CD14-positive monocyte (primary cell): ENCODE data around the gene SIGLEC8. TPM values are rescaled to one million over a fixed set of nuclear protein-coding genes. Genes with fewer than 3 reads are reported as not detected.

Source experiments
- DNase-seq, 3 donors: peaks; one replicate each; pipeline ENCODE4 v3.0.0-alpha.2; 2011 to 2022
- H2AFZ ChIP-seq: 2 replicates; pipeline ENCODE4 v1.6.0; 2012; ENCODE audit warnings: mild to moderate bottlenecking, low read depth, low read length, inconsistent platforms; ENCODE audit not compliant: insufficient read depth, poor library complexity, severe bottlenecking
- H3K27ac ChIP-seq, 2 donors: 1 replicate in 1 of 2; 2 replicates in 1 of 2; pipeline ENCODE4 v1.5.1; 2012 to 2013; ENCODE audit warnings: low read length in 2 of 2, control low read depth in 1 of 2, inconsistent platforms in 1 of 2, low read depth in 1 of 2, mild to moderate bottlenecking in 1 of 2
- H3K27me3 ChIP-seq, 2 donors: one replicate each; pipeline versions ENCODE4 v1.6.0 to v1.6.1; 2011 to 2013; ENCODE audit warnings: low read length in 2 of 2; ENCODE audit not compliant: control insufficient read depth in 2 of 2, insufficient read depth in 2 of 2
- H3K36me3 ChIP-seq, 2 donors: replicated peaks in 1 of 2; 1 replicate in 1 of 2; 2 replicates in 1 of 2; pipeline versions ENCODE4 v1.5.1 to v1.6.1; 2012 to 2013; ENCODE audit warnings: low read length in 2 of 2, control low read depth in 1 of 2, inconsistent platforms in 1 of 2, mild to moderate bottlenecking in 1 of 2; ENCODE audit not compliant: insufficient read depth in 2 of 2, control insufficient read depth in 1 of 2
- H3K4me1 ChIP-seq, 2 donors: 1 replicate in 1 of 2; 2 replicates in 1 of 2; pipeline versions ENCODE4 v1.5.1 to v1.6.1; 2012 to 2013; ENCODE audit warnings: low read length in 2 of 2, control low read depth in 1 of 2, inconsistent platforms in 1 of 2, mild to moderate bottlenecking in 1 of 2, moderate library complexity in 1 of 2; ENCODE audit not compliant: insufficient read depth in 2 of 2, control insufficient read depth in 1 of 2
- H3K4me2 ChIP-seq: replicated peaks from 2 replicates; pipeline ENCODE3; 2012; ENCODE audit warnings: low read length, moderate library complexity, mild to moderate bottlenecking; ENCODE audit not compliant: poor library complexity, severe bottlenecking; ENCODE audit errors: extremely low read depth
- H3K4me3 ChIP-seq, 3 experiments: fragments of 200-600 bp in 1 of 3; sonication (generic) in 1 of 3; replicated peaks in 1 of 3; 1 replicate in 2 of 3; 2 replicates in 1 of 3; pipeline ENCODE4 v1.5.1; 2011 to 2013; ENCODE audit warnings: low read length in 3 of 3, mild to moderate bottlenecking in 3 of 3, control low read depth in 2 of 3, low read depth in 2 of 3, inconsistent platforms in 1 of 3, moderate library complexity in 1 of 3
- H3K79me2 ChIP-seq: 2 replicates; pipeline ENCODE4 v1.6.0; 2012; ENCODE audit warnings: mild to moderate bottlenecking, control low read depth, inconsistent platforms, low read length, moderate library complexity; ENCODE audit not compliant: insufficient read depth
- H3K9ac ChIP-seq: 2 replicates; pipeline ENCODE4 v1.6.0; 2017; ENCODE audit warnings: low read length, mild to moderate bottlenecking; ENCODE audit not compliant: insufficient read depth, poor library complexity, severe bottlenecking
- H3K9me3 ChIP-seq, 2 donors: replicated peaks in 1 of 2; 1 replicate in 1 of 2; 2 replicates in 1 of 2; pipeline versions ENCODE4 v1.5.1 to v1.6.1; 2012 to 2013; ENCODE audit warnings: low read length in 2 of 2, control low read depth in 1 of 2; ENCODE audit not compliant: control insufficient read depth in 1 of 2, insufficient read depth in 1 of 2
- H4K20me1 ChIP-seq: 2 replicates; pipeline ENCODE4 v1.6.0; 2012; ENCODE audit warnings: mild to moderate bottlenecking, low read length, control low read depth, moderate library complexity; ENCODE audit not compliant: insufficient read depth
- H3K27ac Mint-ChIP-seq, 7 donors: one replicate each; pipeline ENCODE4 v1.8.0; 2020; ENCODE audit warnings: mild to moderate bottlenecking in 7 of 7, mixed read lengths in 7 of 7, moderate library complexity in 6 of 7, inconsistent platforms in 2 of 7
- H3K27me3 Mint-ChIP-seq, 3 donors: one replicate each; pipeline ENCODE4 v1.8.0; 2021 to 2022; ENCODE audit warnings: low read depth in 3 of 3, mild to moderate bottlenecking in 3 of 3, mixed read lengths in 3 of 3, moderate library complexity in 3 of 3, inconsistent platforms in 1 of 3
- H3K36me3 Mint-ChIP-seq, 2 donors: one replicate each; pipeline ENCODE4 v1.8.0; 2020; ENCODE audit warnings: mixed read lengths in 2 of 2, inconsistent platforms in 1 of 2, mild to moderate bottlenecking in 1 of 2
- H3K4me1 Mint-ChIP-seq: one replicate; pipeline ENCODE4 v1.8.0; 2020; ENCODE audit warnings: mild to moderate bottlenecking, mixed read lengths
- H3K4me3 Mint-ChIP-seq, 2 donors: one replicate each; pipeline ENCODE4 v1.8.0; 2020; ENCODE audit warnings: mild to moderate bottlenecking in 2 of 2, mixed read lengths in 2 of 2, moderate library complexity in 1 of 2
- H3K9me3 Mint-ChIP-seq, 7 donors: one replicate each; pipeline ENCODE4 v1.8.0; 2020 to 2022; ENCODE audit warnings: mixed read lengths in 7 of 7, mild to moderate bottlenecking in 6 of 7, moderate library complexity in 6 of 7, inconsistent platforms in 2 of 7
- WGBS: methylation state at CpG from one replicate; pipeline ENCODE4 v1.1.5; 2013; ENCODE audit warnings: missing lambda C conversion rate; ENCODE audit not compliant: insufficient coverage; 5-methylcytosine and 5-hydroxymethylcytosine counted together
- intact Hi-C, 2 donors: fragments of 100-400 bp; cut with micrococcal nuclease; formaldehyde crosslinking; loops; one replicate each; pipeline versions ENCODE4 v1.15.0 to v1.15.1; 2023
- polyA plus RNA-seq, 3 donors: library from polyadenylated mRNA; depleted of rRNA in 1 of 3; unstranded in 2 of 3; stranded (reverse) in 1 of 3; fragments of 300-500 nt in 2 of 3; fragments of >200 nt in 1 of 3; fragmentation: Illumina TruSeq in 2 of 3; gene quantifications; 1 replicate in 2 of 3; 2 replicates in 1 of 3; pipeline ENCODE4 v1.2.3, GENCODE V29; 2012 to 2021
- TF ChIP-seq, protein P1 (sequence below): fragments of 200-600 bp; IDR thresholded peaks from one replicate; pipeline ENCODE4 v1.8.0; 2022; ENCODE audit warnings: antibody characterized with exemption, mild to moderate bottlenecking

Gene SIGLEC8
- polyA plus RNA-seq, 3 donors, result not detected

GRCh38 chr19:51439021-51439465 lies 19.2 kb downstream of the SIGLEC8 start:
- H2AFZ ChIP-seq, result no peak overlapping the region
- peaks cover 0 to 4% of the 10 kb centered on the region in 2 donors for H3K9me3 ChIP-seq
- Mint-ChIP-seq H3K27me3 (peaks cover 26 to 42% (median 35%) of the 10 kb centered on the region in 3 donors), H3K27ac (peak overlapping the region in 1 of 7 donors; percentile 72), H3K9me3 (peaks cover 0 to 11% (median 5%) of the 10 kb centered on the region in 7 donors), H3K4me1 (peaks cover 34% of the 10 kb centered on the region), H3K36me3 (peaks cover 0 to 2% of the 10 kb centered on the region in 2 donors), H3K4me3 (no peak overlapping the region)
- no peak overlapping the region for H3K4me2 ChIP-seq
- peaks cover 20 to 36% of the 10 kb centered on the region in 2 donors for H3K27me3 ChIP-seq
- WGBS, result 94% methylated on average over 4 of the region's 5 CpGs
- H4K20me1 ChIP-seq, result no peaks in the 10 kb centered on the region
- DNase-seq, result peak; percentile 51 to 79 (median 57)
- H3K9ac ChIP-seq, result no peak overlapping the region
- H3K27ac ChIP-seq, result no peak overlapping the region
- intact Hi-C loops, result loop anchor here (2.0 to 5.0 kb wide), 5 partner anchors 16 to 102 kb away; no protein-coding TSS in a partner anchor
- peaks cover 26 to 38% of the 10 kb centered on the region in 2 donors for H3K4me1 ChIP-seq
- no peak overlapping the region for H3K4me3 ChIP-seq
- no peaks in the 10 kb centered on the region for H3K79me2 ChIP-seq
- TF ChIP-seq, protein P1, sequence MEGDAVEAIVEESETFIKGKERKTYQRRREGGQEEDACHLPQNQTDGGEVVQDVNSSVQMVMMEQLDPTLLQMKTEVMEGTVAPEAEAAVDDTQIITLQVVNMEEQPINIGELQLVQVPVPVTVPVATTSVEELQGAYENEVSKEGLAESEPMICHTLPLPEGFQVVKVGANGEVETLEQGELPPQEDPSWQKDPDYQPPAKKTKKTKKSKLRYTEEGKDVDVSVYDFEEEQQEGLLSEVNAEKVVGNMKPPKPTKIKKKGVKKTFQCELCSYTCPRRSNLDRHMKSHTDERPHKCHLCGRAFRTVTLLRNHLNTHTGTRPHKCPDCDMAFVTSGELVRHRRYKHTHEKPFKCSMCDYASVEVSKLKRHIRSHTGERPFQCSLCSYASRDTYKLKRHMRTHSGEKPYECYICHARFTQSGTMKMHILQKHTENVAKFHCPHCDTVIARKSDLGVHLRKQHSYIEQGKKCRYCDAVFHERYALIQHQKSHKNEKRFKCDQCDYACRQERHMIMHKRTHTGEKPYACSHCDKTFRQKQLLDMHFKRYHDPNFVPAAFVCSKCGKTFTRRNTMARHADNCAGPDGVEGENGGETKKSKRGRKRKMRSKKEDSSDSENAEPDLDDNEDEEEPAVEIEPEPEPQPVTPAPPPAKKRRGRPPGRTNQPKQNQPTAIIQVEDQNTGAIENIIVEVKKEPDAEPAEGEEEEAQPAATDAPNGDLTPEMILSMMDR, result peak; percentile 33
- H3K36me3 ChIP-seq, result no peaks in the 10 kb centered on the region

DNA sequence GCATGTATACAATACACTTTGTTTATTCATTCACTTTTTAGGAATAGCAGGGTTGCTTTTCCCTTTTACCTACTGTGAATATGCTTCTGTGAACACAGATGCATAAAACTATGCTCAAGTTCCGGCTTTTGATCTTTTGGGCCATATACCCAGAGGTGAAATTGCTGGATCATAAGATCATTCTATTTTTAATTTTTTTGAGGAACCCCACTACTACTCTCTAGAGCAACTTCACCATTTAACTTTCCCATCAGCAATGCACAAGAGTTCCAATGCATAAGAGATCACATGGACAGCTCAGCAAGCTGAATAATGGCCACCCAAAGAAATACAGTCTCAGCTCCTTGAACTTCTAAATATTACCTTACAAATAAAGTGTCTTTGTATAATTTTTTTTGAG lies 23.8 kb downstream of the SIGLEC8 start:
- no peak overlapping the region for H3K4me2 ChIP-seq
- no peak overlapping the region for H3K9ac ChIP-seq
- Mint-ChIP-seq H3K27ac (peak overlapping the region; percentile 69 to 96 (median 82)), H3K4me3 (no peak overlapping the region), H3K4me1 (peaks cover 51% of the 10 kb centered on the region), H3K36me3 (no peaks in the 10 kb centered on the region), H3K9me3 (peaks cover 0 to 9% (median 0%) of the 10 kb centered on the region in 7 donors), H3K27me3 (peaks cover 0 to 5% (median 4%) of the 10 kb centered on the region in 3 donors)
- H3K36me3 ChIP-seq, result no peaks in the 10 kb centered on the region
- no peaks in the 10 kb centered on the region for H4K20me1 ChIP-seq
- TF ChIP-seq, protein P1, result no peak
- no peak overlapping the region for H3K4me3 ChIP-seq
- H3K4me1 ChIP-seq, result peaks cover 56 to 66% of the 10 kb centered on the region in 2 donors
- H2AFZ ChIP-seq, result no peak overlapping the region
- H3K79me2 ChIP-seq, result no peaks in the 10 kb centered on the region
- no peaks in the 10 kb centered on the region for H3K27me3 ChIP-seq
- DNase-seq, result peak in 2 of 3 donors; percentile 15 to 49
- no peaks in the 10 kb centered on the region for H3K9me3 ChIP-seq
- peak overlapping the region; percentile 39 to 42 for H3K27ac ChIP-seq
- intact Hi-C loops, result no loop called here
- WGBS, result no CpG with 5 or more reads among the region's 1 CpG
